GM12872 (cell line): ENCODE data around the gene SLC17A8.

ENCODE experiments used
- TF ChIP-seq, protein P1 (sequence below): IDR thresholded peaks from 3 replicates; pipeline ENCODE4 v1.5.1; 2011; ENCODE audit warnings: low read depth, mild to moderate bottlenecking, low read length, moderate library complexity; ENCODE audit not compliant: insufficient read depth

SLC17A8 gene

DNA sequence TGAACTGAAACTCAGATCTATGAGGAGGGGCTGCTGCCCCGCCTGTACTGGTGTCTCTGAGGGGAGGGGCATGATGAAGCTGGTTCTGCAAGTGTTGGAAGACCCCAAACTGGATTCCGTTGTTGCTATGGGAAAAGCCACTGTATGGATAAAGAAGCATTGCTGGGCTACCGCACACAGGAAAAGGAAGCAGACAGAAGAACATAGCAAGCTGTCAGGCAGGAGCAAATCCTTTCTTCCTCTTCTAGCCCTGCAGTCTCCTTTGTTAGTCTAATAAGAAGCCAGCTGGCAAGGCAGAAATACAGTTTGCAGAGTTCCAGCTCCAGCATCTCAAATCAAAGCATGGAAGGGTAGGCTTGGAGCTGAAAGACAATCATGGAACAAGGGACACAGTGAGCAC is 90.5 kb downstream of the SLC17A8 start:
- TF ChIP-seq, protein P1, sequence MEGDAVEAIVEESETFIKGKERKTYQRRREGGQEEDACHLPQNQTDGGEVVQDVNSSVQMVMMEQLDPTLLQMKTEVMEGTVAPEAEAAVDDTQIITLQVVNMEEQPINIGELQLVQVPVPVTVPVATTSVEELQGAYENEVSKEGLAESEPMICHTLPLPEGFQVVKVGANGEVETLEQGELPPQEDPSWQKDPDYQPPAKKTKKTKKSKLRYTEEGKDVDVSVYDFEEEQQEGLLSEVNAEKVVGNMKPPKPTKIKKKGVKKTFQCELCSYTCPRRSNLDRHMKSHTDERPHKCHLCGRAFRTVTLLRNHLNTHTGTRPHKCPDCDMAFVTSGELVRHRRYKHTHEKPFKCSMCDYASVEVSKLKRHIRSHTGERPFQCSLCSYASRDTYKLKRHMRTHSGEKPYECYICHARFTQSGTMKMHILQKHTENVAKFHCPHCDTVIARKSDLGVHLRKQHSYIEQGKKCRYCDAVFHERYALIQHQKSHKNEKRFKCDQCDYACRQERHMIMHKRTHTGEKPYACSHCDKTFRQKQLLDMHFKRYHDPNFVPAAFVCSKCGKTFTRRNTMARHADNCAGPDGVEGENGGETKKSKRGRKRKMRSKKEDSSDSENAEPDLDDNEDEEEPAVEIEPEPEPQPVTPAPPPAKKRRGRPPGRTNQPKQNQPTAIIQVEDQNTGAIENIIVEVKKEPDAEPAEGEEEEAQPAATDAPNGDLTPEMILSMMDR, result no peak

DNA sequence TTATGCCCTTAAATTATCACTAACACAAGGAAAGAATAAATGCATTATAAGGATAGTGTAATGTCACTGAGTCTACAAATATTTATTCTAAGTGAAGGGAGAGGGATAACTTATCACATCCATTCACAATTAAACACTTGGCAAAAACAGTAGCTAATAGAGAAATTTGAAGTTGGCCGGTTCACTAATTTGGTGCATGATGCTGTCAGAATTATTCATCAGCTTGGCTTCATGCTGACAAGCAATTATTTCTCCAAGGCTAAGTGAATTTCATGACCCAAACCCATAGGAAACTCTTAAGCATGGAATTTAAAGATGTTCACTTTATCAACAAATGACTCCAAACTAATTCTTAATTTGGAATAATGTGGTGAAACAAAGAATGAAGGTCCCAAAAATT is 91.8 kb downstream of the SLC17A8 start:
- TF ChIP-seq, protein P1, result no peak

DNA sequence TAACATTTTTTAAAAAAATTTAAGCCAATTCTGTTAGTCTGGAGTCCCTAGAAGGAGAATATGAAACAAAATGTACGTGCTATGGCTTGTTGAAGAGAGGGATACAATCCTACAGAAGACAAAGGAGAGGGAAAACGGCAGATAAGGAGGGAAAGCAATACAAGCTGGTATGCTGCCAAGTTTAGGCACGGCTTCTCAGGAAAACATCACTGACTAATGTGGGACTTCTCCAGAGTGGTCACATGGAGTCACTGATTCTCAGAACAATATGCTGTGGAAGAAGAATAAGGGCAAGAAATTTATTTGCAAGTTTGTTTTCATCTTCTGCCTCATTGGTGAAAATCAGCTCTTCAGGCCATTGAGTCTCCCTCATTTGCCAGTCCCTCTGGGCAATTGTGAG is 93.9 kb downstream of the SLC17A8 start:
- TF ChIP-seq, protein P1, result no peak

DNA sequence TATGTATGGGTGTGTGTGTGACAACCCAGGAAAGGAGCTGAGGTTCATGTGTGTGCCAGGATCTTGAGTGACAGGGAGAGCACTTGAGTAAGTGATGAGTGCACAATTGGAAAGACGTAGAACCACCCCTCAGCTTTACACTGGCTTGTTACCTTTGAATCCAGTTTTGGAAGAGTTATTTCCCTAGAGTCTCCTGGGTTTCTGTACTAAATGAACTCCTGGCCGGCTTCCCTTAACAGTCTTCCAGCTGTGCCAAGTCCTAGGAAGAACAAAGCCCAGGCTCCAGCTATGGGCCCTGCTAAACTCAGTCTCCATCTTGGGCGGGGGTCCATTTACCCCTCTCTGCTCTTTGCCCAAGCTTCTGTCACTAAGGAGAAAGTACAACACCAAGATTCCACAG is 97.1 kb downstream of the SLC17A8 start:
- TF ChIP-seq, protein P1, result no peak

DNA sequence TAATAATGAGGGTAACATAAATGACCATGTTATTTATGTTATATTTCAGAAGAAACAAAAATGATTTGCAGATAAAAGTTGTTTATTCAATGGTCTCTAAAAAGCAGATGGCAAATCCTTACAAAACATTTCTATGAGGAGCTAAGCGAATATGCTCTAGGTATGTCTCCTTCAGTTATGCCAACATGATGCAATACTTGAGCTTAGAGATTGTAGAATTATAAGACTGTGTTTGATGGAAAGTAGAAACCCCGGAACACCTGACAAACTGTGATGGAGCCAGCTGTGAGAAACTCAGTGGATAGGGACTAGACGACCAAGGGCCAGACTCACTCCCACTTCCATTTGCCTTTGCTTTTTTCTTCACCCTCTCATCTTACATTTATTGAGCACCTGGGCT is 99.0 kb downstream of the SLC17A8 start:
- TF ChIP-seq, protein P1, result no peak

DNA sequence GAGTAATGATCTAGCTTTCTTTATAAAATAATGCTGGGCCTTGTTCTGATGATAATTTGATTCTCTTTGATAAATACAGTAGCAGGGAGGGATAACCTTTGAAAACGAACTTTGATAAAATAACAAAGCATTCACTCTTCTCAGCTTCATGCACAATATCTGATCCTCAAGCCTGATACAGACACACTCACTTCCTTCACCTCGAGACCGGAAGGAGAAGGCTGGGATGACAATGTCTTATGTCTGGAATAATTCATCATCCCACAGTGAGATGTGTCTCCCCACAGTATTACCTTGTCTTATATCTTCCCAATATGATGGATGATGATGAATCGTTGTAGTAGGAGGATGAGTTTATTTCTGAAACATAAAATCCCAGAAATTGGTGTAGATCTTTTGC is 101.3 kb downstream of the SLC17A8 start:
- TF ChIP-seq, protein P1, result no peak

DNA sequence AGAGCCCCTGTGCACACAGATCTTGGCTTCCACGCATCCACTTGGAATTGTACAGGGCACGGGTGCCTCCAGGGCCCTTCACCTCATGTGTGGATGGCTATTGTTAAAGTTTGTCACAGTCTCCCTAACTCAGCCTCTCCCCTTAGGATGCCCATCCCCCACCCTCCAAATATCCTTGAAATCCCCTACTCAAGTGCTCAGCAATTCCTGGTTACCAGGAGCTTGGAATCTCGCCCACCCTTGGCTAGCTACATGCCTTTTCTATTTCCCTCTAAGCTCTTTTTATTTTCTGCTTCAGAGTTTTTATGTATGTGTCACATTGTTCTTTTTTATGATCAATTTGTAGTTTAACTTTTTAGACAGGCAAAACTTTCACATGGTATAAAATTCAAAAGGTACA is 103.8 kb downstream of the SLC17A8 start:
- TF ChIP-seq, protein P1, result no peak

DNA sequence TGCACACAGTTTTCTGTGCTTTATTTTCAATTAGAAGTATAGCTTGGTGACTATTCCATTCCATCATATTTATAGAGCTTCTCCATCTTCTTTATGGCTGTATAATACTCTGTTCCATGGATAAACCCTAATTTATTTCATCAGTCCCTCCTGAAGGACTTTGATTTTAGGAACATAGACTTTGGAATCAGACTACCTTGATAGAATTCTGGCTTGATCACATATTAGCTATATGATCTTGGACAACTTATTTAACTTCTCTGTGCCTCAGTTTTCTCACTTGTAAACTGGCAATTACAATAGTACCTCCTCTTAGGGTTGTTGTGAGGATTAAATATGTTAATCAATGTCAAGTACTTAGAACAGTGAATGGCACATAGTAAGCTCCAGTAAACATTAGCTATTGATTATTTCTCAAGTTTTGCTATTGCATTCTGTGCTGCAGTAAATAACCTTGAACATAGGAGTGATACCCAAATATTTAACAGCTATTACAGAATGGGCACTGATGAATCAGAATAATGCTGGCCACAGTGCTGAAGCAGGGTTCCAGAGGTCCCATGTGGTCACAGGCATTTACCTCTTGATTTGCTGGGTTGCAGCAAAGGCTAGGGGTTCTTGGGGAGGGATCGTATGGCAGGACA is 104.6 kb downstream of the SLC17A8 start:
- TF ChIP-seq, protein P1, result no peak
